HCT116 (cell line): ENCODE results near the gene NPIPB8.

Experiments
- CTCF ChIP-seq, 3 experiments: fragments of 200-600 bp in 1 of 3; sonication (generic) in 1 of 3; IDR thresholded peaks in 2 of 3; conservative IDR thresholded peaks in 1 of 3; 2 replicates each; pipeline ENCODE4 v1.5.1; 2012 to 2017; ENCODE audit warnings: low read depth in 2 of 3, low read length in 2 of 3, antibody characterized with exemption in 1 of 3, borderline replicate concordance in 1 of 3, control low read depth in 1 of 3, mild to moderate bottlenecking in 1 of 3, mixed read lengths in 1 of 3, mixed run types in 1 of 3, moderate library complexity in 1 of 3; ENCODE audit not compliant: insufficient read depth in 1 of 3
- EZH2phosphoT487 ChIP-seq: fragments of 200-600 bp; IDR thresholded peaks from 2 replicates; pipeline ENCODE4 v1.6.1; 2018; ENCODE audit warnings: antibody characterized with exemption, borderline replicate concordance
- POLR2A ChIP-seq: IDR thresholded peaks from 2 replicates; pipeline ENCODE4 v1.7.0; 2011; ENCODE audit warnings: borderline replicate concordance; ENCODE audit not compliant: insufficient read depth, insufficient read length; ENCODE audit errors: extremely low read depth
- POLR2AphosphoS5 ChIP-seq: IDR thresholded peaks from 2 replicates; pipeline ENCODE4 v1.6.1; 2011; ENCODE audit warnings: mild to moderate bottlenecking, low read depth, low read length, moderate library complexity
- SIN3A ChIP-seq: IDR thresholded peaks from 2 replicates; pipeline ENCODE4 v1.6.1; 2012; ENCODE audit warnings: low read depth
- SRF ChIP-seq: IDR thresholded peaks from 2 replicates; pipeline ENCODE4 v1.6.1; 2012; ENCODE audit warnings: low read depth

GRCh38 chr16:28604186-28604565 is 33.7 kb upstream of the NPIPB8 start:
- TF ChIP-seq POLR2A (no peak), POLR2AphosphoS5 (no peak), CTCF (IDR thresholded peaks at IDR 0.05 in 2 of 3, conservative IDR thresholded peaks at IDR 0.05 in 1 of 3; ENCODE audit: borderline replicate concordance in 1 of 3, insufficient read depth in 1 of 3, low read depth in 2 of 3, low read length in 2 of 3) (no peak), SIN3A (no peak), EZH2phosphoT487 (no peak), SRF (no peak)
